ENCODE results near the gene BARD1.
"Not testable (repeated sequence)": the region's sequence is repeated elsewhere in the genome, so short reads cannot be mapped to it uniquely, and the experiment has no call there.

BARD1 gene

DNA sequence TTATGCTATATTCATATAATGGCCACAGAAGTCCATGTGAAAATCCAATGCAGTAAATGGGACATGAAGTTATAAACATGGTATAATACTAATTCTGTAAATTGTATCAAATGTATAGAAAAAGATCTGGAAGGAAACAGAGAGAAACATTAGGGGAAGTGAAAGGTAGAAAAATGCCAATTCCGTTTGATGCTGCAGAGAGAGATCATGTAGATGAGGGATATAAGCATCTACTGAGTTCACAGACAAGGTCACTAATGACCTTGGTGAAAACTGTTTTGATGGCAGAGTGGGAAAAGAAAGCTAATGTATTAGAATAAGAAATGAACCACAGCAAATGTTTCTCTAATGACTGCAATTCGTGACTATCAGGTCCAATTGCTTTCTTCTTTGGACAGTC, 56.0 kb downstream of the BARD1 start:
- no peak for FAIRE-seq

GRCh38 chr2:214750529-214750928, 59.0 kb downstream of the BARD1 start:
- FAIRE-seq, result no peak

DNA sequence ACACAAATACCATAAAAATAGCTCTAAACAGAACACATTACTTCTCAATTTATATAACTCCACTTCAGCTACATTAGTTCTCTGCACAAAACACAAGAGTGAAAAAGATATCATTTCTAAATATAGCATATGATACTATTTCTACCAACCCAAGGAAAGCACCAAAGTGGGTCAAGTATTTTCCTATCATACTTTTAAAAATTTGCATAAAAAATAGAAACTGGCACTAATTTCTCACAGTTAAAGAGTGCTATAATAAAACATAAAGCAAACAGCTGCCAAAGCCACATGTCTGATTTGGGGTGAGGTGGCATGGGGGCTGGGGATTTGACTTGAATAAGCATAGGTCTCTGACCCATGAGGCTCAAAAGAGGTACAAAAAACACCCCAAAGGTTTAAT, 61.5 kb downstream of the BARD1 start:
- no peak for FAIRE-seq

DNA sequence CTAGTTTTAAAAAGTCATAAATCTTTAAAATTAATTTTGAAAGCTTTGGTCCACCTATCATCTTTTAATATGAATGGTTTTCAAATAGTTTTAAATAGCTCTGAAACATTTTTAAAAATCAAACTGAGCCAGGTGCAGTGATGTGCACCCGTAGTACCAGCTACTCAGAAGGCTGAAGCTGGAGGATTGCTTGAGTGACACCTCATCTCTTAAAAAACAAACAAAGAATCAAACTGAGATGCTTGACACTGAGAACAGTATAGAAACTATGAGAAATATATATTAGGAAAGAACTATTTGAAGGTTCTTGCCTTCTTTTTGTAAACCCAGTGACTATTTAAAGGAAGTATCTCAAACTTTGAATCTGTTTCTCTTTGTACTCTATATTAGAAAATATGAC, 67.4 kb downstream of the BARD1 start:
- FAIRE-seq, result no peak

DNA sequence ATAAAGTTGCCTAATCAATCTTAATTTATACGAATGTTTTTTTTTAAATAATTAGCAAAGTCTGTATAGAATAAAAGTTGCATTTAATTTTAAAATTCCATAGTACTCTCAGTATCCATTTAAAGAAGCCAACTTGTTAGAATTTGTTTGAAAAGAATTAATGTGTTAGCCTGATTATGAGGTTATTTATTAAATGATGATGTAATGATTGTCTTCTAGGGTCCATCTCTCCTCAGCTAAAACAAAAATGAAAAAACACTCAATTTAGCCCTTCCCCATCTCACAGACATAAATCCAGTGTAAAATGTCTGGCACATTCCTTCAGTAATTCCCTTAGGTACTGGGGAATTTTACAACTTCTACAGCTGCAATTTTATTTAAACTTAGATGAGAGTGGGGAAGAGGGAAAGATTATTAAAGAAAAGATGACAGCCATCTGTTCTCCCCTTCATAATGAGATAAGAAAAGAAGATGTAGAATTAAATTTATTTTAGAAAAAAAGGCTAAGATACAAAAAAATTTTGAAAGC, 68.6 kb downstream of the BARD1 start:
- FAIRE-seq, result no peak

DNA sequence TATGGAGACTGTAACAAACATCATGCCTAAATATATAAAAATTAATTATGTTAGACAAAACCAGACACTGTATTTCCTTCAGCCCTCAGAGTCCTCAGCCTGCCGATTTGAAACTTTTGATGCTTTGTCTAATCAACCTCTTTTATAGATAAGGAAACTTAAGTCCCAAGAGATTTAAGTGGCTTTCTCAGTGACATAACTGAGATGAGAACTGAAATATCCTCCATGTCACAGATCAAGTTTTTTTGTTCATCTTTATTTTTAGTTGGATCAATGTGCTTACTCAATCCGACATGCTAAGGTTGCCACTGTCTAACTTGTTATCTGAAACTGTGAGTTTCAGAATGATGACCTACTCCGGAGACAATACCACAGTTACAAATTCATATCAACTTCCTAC, 72.3 kb downstream of the BARD1 start:
- FAIRE-seq, result no peak

DNA sequence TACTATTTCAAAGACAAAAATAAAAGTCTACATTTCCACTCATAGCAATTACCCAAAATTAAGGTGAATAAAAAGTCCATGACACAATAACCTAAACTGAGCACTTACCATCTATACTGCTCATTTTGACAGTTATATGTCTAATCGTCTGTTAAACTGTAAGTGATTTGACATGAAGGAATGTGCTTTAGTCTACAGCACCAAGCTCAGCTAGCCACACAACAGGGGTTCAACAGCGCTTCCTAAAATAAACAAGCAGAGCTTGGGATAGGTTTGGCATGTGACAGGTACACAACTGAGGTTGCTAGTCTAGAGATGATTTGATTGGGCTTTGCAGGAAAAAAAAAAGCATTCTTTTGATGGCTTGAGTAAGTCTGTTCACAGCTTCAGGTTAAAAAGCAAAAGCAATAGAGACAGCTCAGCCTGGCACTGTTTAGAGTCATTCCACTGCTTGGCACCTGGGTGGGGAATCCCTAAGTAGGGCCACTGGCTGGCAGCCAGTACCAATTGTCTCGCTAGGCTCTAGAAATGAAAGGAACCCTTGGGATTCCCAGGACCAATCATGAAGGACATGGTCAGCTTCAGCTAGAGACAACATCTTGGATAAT, 78.6 kb downstream of the BARD1 start:
- no peak for FAIRE-seq

DNA sequence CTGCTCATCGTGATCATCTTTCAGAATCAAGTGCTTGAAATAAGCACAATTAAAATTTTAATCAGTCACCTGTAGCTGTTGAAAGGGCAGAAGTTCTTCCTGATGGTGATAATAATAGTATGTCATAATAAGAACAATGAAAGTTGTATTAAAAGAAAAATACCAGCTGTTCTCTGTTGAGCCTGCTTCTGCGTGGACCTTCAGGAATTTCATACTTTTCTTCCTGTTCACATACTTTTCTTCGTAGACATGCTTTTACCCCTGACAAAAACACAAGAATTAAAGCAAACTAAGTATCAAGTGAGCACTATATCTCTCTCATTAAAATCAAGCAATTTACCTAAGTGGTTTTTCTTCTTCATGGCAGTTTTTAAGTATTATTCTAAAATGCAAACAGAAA, 79.2 kb downstream of the BARD1 start:
- no peak for FAIRE-seq

GRCh38 chr2:214724741-214725140, 84.7 kb downstream of the BARD1 start:
- no peak for FAIRE-seq

DNA sequence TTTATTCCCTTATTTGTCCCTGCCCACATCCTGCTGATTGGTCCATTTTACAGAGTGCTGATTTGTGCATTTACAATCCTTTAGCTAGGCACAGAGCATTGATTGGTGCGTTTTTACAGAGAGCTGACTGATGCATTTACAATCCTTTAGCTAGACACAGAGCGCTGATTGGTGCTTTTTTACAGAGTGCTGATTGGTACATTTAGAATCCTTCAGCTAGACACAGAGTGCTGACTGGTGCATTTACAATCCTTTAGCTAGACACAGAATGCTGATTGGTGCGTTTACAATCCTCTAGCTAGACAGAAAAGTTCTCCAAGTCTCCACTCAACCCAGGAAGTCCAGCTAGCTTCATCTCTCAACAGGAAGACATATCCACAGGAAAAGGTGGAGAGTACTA, 91.6 kb downstream of the BARD1 start:
- FAIRE-seq, result not testable (repeated sequence)

DNA sequence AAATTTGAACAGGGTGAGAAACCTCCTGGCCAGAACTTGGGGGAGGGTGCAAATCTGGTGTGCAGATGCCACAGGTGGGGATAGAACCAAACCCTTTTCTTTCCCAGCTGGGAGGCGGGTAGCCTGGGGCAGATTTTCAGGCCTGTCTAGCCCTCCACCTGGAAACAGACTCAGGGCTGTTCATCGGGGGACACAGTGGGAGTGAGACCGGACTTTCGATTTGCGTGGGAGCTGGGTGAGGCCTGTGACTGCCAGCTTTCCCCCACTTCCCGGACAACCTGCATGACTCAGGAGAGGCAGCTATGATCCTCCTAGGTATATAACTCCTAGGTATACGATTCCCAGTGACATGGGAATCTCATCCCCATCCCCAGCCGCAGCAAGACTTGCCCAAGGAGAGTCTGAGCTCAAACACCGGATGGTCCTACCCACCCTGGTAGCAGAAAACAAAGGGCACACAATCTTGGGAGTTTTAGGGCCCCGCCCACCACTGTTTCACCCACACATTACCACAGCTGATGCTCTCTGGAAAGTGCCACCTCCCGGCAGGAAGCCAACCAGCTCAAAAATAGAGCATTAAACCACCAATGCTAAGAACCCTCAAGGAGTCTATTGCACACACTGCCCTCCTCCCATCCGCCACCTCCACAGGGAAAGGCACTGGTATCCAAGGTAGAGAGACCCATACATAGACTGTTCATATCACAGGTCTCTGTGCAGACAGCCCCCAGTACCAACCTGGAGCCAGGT, 92.5 kb downstream of the BARD1 start:
- FAIRE-seq, result no peak

GRCh38 chr2:214715025-214715424, 94.5 kb downstream of the BARD1 start:
- FAIRE-seq, result no peak

DNA sequence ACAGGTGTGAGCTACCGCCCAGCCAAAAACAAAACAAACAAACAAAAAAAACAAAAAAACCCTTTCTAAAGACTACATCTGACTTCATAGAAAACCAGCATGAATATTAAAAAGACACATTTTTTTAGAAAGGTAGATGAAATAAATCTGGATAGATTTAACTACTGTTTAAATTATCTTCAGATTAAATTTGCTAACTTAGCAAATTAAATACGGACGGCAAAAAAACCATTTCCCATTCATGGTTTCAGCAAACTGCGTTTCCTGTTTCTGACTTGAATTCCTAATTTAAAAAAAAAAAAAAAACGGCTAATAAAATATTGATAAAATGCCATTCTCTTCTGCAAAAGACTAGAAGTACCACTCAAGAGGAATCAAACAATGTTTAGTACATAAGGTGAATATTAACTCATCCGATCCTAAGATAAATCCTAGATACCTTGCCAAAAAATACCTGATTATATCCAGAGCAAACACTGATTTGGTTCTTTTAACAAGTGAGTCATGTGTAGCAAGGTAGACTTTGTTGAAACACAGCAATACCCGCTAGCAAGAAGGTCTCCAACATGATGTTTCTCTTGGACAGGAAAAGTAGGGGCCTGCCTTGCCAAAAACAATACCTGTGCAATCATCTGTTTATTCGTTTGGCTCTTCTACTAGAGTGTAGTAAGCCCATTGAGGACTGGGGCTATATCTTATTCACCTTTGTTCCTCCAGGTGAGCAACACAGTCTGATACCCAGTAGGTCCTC, 96.2 kb downstream of the BARD1 start:
- FAIRE-seq, result no peak

DNA sequence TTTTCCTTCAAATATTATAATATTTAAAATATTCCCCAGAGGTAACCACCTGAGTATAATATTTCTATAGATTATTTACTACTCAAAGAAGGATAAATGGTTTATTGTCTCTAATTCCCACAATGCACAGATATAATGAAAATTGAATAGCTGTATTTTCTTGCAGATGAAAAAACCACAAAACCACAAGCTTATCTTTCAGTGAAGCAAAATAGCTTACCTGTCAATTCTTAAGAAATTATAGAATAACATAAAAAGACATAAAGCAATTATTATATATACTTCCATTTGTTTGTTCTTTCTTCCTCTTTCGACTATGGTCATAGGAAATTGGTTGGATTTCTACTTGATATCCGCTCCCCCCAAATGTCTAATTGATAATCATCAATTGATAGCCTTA, 98.8 kb downstream of the BARD1 start:
- FAIRE-seq, result no peak

DNA sequence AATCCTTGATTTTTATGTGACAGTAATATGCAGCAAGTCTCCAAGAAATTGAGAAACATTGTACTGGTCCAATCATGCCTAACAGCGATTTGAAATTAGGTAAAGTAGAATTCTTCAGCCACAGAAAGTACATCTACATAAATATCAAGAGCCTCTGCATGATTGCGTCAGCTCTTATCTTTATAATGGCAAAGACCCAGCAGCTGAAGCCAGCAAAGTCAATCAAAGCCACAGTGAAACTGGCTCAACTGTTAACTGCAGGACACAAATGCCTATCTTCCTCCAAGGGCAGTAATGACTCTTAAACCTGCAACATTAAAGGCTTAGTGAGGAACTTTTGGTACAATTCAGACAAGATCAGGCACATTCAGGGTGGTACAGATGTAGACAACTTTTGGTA, 102.5 kb downstream of the BARD1 start:
- no peak for FAIRE-seq

DNA sequence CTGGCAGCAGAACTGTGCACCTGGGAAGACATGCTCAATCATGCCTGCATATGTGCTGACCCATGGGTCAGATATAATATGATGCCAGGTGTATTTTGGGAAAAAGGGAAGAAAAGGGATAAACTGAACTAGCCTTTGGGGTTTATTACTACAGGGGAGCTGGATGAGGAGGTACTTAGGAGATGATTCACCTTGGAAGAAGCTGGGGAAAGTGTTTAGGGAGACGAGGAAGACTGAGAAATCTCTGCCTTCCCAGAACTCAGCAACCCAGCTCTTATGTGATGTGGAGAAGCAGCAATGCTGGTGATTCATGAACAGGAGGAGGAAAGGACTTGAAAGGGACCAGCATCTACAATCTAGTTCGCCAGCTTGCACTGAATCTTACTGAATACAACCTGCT, 110.2 kb downstream of the BARD1 start:
- no peak for FAIRE-seq

DNA sequence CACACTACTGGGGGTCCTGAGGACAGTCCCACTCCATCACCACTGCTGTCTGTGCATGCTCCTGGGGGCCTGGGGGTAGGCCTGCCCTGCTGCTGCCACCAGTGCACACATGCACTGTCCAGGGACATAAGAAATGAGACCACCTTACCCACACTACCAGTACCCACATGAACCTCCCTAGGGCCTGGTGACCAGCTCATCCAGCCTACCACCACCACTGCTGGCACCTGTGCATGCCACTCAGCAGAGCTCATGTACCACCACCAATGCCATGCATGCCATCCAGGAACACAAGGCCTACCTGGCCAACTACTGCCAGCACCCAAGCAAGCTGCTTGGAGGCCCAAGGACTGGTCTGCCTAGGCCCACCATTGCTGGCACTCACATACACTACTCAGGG, 112.8 kb downstream of the BARD1 start:
- FAIRE-seq, result no peak

DNA sequence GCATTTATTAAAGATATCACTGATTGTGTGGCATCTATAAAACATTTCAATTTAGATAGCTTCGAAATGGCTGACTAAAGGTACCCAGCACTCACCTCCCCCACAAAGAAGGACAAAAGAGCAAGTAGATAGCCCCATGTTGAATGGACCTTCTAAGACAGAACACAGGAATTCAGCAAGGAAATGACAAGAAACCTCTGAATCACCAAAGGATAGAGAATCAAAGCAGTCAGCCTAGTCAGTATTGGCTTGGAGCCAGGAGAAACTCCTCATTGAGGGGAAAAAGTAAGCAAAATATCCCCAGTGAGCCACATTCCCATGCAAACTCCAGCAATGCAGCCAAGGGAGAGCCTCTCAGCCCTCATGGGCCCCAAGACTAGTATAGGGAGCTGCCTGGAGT, 113.7 kb downstream of the BARD1 start:
- no peak for FAIRE-seq

DNA sequence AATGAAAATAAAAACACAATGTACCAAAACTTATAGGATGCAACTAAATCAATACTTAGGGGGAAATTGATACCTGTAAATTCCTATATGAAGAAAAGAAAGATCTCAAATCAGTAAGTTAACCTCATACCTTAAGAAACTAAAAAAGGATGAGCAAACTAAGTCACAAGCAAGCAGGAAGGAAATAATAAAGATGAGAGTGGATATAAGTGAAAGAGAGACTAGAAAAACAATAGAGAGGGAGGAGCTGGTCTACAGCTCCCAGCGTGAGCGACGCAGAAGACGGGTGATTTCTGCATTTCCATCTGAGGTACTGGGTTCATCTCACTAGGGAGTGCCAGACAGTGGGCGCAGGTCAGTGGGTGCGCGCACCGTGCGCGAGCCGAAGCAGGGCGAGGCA, 125.9 kb downstream of the BARD1 start:
- not testable (repeated sequence) for FAIRE-seq

- FAIRE-seq, result no peak
Measured at GRCh38 chr2:214679736-214680135, 129.7 kb downstream of the BARD1 start.

GRCh38 chr2:214676421-214677089, 132.9 kb downstream of the BARD1 start:
- no peak for FAIRE-seq
